HG02885 (cell line): Measurements from ENCODE around the gene CCNG1.
A peak's percentile ranks its signal among the peaks of the same experiment; 100 is the strongest.
"Not testable (repeated sequence)": the region's sequence is repeated elsewhere in the genome, so short reads cannot be mapped to it uniquely, and the experiment has no call there.

ENCODE experiments used
- ATAC-seq: cut with Tn5 transposase; IDR thresholded peaks from one replicate; pipeline ENCODE4 v1.9.1; 2021; ENCODE audit warnings: mild to moderate bottlenecking; ENCODE audit not compliant: unreplicated experiment, poor library complexity

CCNG1 gene

GRCh38 chr5:163439092-163439425 lies 1.7 kb downstream of the CCNG1 start:
- no peak for ATAC-seq

DNA sequence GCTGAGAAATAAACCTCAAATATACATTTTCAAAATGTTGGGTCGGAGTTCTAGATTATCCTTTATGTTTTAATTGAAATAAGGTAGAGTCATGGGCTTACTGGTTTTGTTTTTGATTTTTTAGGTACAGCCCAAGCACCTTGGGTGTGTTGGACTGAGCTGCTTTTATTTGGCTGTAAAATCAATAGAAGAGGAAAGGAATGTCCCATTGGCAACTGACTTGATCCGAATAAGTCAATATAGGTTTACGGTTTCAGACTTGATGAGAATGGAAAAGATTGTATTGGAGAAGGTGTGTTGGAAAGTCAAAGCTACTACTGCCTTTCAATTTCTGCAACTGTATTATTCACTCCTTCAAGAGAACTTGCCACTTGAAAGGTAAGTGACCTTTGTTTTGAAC lies 3.6 kb downstream of the CCNG1 start:
- ATAC-seq, result no peak

DNA sequence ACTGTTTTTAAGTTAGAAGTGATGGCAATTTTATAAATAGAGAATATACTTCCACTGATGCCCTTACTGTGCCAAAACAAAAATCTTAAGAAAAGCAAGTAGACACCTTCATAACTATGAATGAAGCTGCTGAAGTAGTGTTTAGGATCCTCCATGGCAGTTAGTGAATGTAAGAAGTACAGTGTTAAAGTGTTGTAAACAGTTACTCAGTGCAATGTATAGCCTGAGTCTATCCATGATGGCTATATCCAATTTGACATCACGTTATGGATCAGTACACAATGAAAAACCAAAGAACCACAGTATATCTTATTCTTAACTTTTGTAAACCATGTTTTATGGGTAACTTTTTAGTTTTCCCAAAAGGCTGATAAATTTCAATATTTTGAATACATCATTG lies 7.1 kb downstream of the CCNG1 start:
- ATAC-seq, result no peak

DNA sequence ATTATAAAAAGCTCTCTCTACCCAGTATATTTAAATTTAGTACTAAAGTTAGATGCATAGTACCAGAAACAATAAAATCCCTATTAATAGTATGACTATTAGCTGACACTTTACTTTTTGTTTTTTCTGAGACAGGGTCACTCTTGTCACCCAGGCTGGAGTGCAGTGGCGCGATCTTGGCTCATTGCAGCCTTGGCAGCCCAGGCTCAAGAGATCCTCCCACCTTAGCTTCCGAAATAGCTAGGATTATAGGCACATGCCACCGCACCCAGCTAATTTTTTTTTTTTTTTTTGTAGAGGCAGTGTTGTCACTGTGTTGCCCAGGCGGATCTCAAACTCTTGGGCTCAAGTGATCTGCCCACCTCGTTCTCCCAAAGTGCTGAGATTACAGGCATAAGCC lies 8.0 kb downstream of the CCNG1 start:
- no peak for ATAC-seq

DNA sequence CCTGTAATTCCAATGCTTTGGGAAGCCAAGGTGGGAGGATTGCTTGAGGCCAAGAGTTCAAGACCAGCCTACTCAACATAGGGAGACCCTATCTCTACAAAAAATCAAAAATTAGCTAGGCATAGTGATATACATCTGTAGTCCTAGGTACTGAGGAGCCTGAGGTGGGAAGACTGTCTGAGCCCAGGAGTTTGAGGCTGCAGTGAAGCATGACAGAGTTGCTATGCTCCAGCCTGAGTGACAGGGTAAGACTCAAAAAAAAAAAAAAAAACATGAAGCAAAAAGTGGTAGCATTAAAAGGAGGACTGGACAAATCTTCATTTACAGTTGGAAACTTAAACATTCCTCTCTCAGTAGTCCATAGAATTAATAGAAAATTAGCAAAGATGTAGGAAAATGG lies 9.8 kb downstream of the CCNG1 start:
- no peak for ATAC-seq

- no peak for ATAC-seq
These were observed 10.5 kb downstream of the CCNG1 start for GRCh38 chr5:163447875-163448274.

- ATAC-seq, result no peak
These were observed 11.1 kb downstream of the CCNG1 start for GRCh38 chr5:163448491-163448890.

- ATAC-seq, result no peak
These were observed 14.1 kb downstream of the CCNG1 start for GRCh38 chr5:163451489-163451888.

- no peak for ATAC-seq
These were observed 16.3 kb downstream of the CCNG1 start for GRCh38 chr5:163453705-163454104.

GRCh38 chr5:163455406-163455805 lies 18.0 kb downstream of the CCNG1 start:
- not testable (repeated sequence) for ATAC-seq

DNA sequence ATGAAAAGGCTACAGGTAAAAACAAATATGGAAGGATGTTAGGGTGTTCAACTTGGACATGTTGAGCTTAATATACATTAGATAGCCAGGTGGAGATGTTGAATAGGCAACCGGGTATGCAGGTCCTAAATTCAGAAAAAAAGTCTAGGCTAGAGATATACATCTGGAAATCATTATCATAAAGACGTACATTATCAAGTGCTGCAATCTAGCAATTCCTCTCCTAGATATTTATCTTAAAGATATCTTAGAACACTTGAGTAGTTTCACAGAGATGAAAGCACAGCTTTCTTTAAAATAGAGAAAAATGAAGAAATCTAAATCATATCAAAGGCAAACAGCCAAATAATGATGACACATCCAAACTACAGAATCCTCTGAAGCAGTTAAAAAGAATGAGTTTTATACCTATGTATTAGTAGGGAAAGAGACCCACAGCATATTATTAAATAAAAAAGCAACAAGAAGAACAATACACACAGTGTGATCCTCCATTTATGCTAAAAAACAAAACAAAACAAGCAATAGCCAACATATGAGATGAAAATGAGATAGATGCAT lies 18.7 kb downstream of the CCNG1 start:
- ATAC-seq, result no peak

DNA sequence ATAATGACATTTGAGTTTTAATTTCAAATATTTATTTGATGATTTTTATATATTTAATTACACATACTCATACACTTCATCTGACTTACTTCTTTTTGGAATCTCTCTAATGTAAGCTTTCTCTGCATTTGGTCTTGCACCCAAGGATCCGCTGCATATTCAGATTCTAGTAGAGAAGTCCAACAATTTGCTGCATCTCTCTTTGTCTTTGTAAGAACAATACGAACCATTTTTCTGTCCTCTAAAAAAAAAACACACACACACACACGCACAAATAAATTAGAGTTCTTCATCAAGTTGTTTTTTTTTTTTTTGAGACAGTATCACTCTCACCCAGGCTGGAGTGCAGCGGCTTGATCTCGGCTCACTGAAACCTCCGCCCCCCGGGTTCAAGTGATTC lies 19.4 kb downstream of the CCNG1 start:
- no peak for ATAC-seq

DNA sequence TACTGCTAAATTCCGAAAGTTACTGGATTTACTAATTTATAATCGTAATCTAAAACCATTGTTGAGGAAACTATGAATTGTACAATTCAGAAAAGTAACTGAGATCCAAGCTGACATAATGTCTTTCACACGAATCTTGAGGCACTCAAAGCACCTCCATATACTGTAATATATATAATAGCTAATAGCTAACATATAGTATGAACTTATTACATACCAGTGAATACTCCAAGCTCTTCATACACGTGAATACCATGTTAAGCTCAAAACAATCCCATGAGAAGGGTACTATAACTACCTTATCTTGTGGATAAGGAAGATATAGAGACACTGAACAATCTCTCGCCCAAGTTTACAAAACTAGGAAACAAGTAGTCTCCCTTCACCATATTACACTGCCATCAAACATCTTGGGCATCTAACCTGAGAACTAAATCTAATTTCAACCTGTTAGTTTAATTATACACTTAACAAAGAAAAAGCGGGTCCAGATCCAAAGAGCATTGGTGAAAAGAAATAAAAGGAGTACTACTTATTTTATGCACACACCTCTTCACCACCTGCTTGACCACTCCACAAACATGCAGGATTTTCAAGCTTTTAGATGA lies 21.5 kb downstream of the CCNG1 start:
- no peak for ATAC-seq

- ATAC-seq, result peak; percentile 2
These were observed 22.0 kb downstream of the CCNG1 start for GRCh38 chr5:163459462-163459818.

- peak; percentile 80 for ATAC-seq
These were observed 22.6 kb downstream of the CCNG1 start, which contains the start of gene NUDCD2 for GRCh38 chr5:163459819-163460561. Gene NUDCD2, minus strand, starts transcription at chr5:163460102. Its CDS starts 52 bp downstream, at chr5:163460050.

- ATAC-seq, result no peak
These were observed 23.3 kb downstream of the CCNG1 start, which contains the start of gene HMMR for GRCh38 chr5:163460562-163461171. Gene HMMR, plus strand, starts transcription at chr5:163460632. Its CDS starts 61 bp downstream, at chr5:163460693.

DNA sequence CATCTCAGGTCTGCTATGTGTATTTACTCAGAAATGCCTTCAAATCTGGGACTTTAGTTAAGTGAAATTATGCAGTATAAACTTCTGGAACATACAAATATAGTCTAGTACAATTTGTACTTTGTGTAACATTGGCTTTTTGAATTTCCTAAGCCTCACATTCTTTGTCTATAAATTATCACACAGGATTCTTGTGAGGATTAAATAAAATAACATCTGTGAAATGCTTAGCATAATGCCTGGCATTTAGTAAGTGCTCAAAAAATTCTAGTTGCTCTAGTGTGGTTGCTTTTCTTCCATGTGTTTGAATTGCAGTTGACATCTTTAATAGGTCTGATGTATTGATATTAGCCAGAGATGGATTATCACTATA lies 25.7 kb downstream of the CCNG1 start:
- ATAC-seq, result no peak

GRCh38 chr5:163467682-163468081 lies 30.3 kb downstream of the CCNG1 start:
- ATAC-seq, result no peak

DNA sequence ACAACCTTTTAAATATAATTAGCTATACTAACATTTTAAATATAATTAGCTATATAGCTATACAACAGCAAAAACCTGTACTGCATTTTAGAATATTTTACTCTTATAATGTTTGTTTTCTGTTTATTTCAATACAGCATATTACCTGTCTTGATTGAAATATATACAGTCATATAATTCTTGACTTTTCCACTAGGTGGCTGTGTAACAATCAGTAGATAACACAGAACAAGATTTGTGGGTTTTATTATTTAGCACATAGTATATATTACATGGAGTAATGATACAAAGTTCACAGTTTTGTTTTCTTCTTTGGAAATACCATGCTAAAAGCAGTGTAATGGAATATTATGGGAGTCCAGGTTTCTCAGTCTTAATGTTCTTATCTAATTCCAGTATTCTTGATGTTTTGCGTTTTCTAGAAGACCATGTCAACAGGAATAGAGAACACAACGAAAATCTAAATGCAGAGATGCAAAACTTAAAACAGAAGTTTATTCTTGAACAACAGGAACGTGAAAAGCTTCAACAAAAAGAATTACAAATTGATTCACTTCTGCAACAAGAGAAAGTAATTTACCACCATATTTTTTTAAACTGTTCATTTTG lies 36.3 kb downstream of the CCNG1 start:
- no peak for ATAC-seq

- ATAC-seq, result no peak
These were observed 38.0 kb downstream of the CCNG1 start for GRCh38 chr5:163475411-163475810.
